ENCODE measurements around the gene TMEM38B.

The TMEM38B gene

GRCh38 chr9:105681313-105681712 is 13.0 kb upstream of the TMEM38B start:
- no peak for DNase-seq (ENCODE audit: low read depth)
- TF ChIP-seq CTCF (IDR thresholded peaks at IDR 0.05; ENCODE audit: insufficient read depth, low read depth, low read length, missing control alignments) = no peak
- no peak overlapping the region for H3K4me3 ChIP-seq (ENCODE audit: low read depth, low read length)

- H3K4me3 ChIP-seq (ENCODE audit: low read depth, low read length) = no peak overlapping the region
- DNase-seq (ENCODE audit: low read depth) = no peak
These were observed 12.6 kb upstream of the TMEM38B start for GRCh38 chr9:105681724-105682123.

GRCh38 chr9:105683688-105684275 is 10.6 kb upstream of the TMEM38B start:
- no peak overlapping the region for H3K4me3 ChIP-seq (ENCODE audit: low read depth, low read length)
- TF ChIP-seq CTCF (IDR thresholded peaks at IDR 0.05; ENCODE audit: insufficient read depth, low read depth, low read length, missing control alignments) = no peak
- DNase-seq (ENCODE audit: low read depth) = no peak

More at GRCh38 chr9:105681724-105682123, 12.6 kb upstream of the TMEM38B start:
- no peak for TF ChIP-seq CTCF (IDR thresholded peaks at IDR 0.05; ENCODE audit: insufficient read depth, low read depth, low read length, missing control alignments)

GRCh38 chr9:105686936-105687335 is 7.4 kb upstream of the TMEM38B start:
- TF ChIP-seq CTCF (IDR thresholded peaks at IDR 0.05; ENCODE audit: insufficient read depth, low read depth, low read length, missing control alignments) = no peak
- no peak overlapping the region for H3K4me3 ChIP-seq (ENCODE audit: low read depth, low read length)
- no peak for DNase-seq (ENCODE audit: low read depth)

- TF ChIP-seq CTCF (IDR thresholded peaks at IDR 0.05; ENCODE audit: insufficient read depth, low read depth, low read length, missing control alignments) = peak; percentile 12
- H3K4me3 ChIP-seq (ENCODE audit: low read depth, low read length) = no peak overlapping the region
- no peak for DNase-seq (ENCODE audit: low read depth)
These were observed 3.6 kb upstream of the TMEM38B start for GRCh38 chr9:105690742-105691141.

- TF ChIP-seq CTCF (IDR thresholded peaks at IDR 0.05; ENCODE audit: insufficient read depth, low read depth, low read length, missing control alignments) = no peak
- DNase-seq (ENCODE audit: low read depth) = peak; percentile 22
- H3K4me3 ChIP-seq (ENCODE audit: low read depth, low read length) = peak overlapping the region; percentile 70
These were observed 729 bp upstream of the TMEM38B start for GRCh38 chr9:105693435-105694189.

All from GM12865 (cell line).